ENCODE results near the gene PCID2. TPM values are rescaled to one million over a fixed set of nuclear protein-coding genes. Genes with fewer than 3 reads are reported as not detected.

PCID2 gene
- total and polyA plus RNA-seq, 2 of the 13 experiments (the other 11 are each of a cell fraction or from before 2014, with no cell fraction given) = 65.0 to 111 TPM

DNA sequence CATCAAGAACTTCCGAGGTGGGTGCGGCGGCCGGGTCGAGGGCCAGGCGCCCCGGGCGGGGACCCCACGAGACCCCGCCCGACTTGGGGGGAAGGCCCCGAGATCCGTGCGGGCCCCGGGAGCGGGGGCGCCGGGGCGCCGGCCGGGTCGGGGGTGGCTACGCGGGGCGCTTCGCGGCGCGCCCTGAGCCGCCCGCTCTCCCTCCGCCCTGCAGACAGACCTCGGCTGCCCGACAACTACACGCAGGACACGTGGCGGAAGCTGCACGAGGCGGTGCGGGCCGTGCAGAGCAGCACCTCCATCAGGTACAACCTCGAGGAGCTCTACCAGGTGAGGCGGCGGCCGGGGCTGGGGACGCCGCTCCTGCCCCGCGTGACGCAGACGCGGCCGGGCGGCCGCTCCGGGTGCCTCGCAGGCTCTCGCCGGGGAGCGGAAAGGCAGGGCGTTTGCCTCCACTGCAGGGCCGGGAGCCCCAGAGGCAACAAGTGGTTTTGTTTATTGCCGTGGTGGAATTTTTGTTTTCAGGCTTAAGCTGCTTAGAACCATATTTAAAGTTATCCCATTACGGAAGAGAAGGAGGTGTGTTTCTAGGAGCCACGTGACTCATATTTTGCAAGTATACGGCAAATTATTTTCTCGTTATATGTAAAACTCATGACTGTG is 1.4 kb upstream of the PCID2 start (continued):
- TF ChIP-seq ZBTB44 (CRISPR knock-in tag; IDR thresholded peaks at IDR 0.05) (0 out of 2 replicates have a peak, but pooled peaks have one; percentile 70), MXI1 (IDR thresholded peaks at IDR 0.05; ENCODE audit: borderline replicate concordance, low read depth, low read length) (peak; percentile 74), PAF1 (CRISPR knock-in tag; IDR thresholded peaks at IDR 0.05) (no peak), ZKSCAN5 (CRISPR knock-in tag; IDR thresholded peaks at IDR 0.05) (no peak), MAFK (conservative IDR thresholded peaks at IDR 0.05 in 1 of 2, IDR thresholded peaks at IDR 0.05 in 1 of 2; ENCODE audit: low read length in 2 of 2) (no peak), CTCF (CRISPR knock-in tag; IDR thresholded peaks at IDR 0.05) (peak; percentile 25; the same call in 1 of the 2 replicates), ZNF672 (CRISPR knock-in tag; IDR thresholded peaks at IDR 0.05) (0 out of 2 replicates have a peak, but pooled peaks have one; percentile 87), NFKB2 (CRISPR knock-in tag; IDR thresholded peaks at IDR 0.05; ENCODE audit: borderline replicate concordance) (peak; percentile 91), KDM1A (CRISPR knock-in tag; IDR thresholded peaks at IDR 0.05) (0 out of 2 replicates have a peak, but pooled peaks have one; percentile 18), SP1 (IDR thresholded peaks at IDR 0.05) (no peak), SP1 (CRISPR knock-in tag; IDR thresholded peaks at IDR 0.05) (no peak), TSC22D2 (CRISPR knock-in tag; IDR thresholded peaks at IDR 0.05; ENCODE audit: borderline replicate concordance) (0 out of 2 replicates have a peak, but pooled peaks have one; percentile 74), ZNF280B (CRISPR knock-in tag; IDR thresholded peaks at IDR 0.05; ENCODE audit: borderline replicate concordance) (peak; percentile 81; the same call in 1 of the 2 replicates), MTF1 (CRISPR knock-in tag; IDR thresholded peaks at IDR 0.05) (peak; percentile 70; the same call in 1 of the 2 replicates), ARHGAP35 (CRISPR knock-in tag; IDR thresholded peaks at IDR 0.05; ENCODE audit: borderline replicate concordance) (peak; percentile 88), AHR (CRISPR knock-in tag; IDR thresholded peaks at IDR 0.05) (0 out of 2 replicates have a peak, but pooled peaks have one; percentile 66), ZNF530 (CRISPR knock-in tag; IDR thresholded peaks at IDR 0.05; ENCODE audit: low read depth) (no peak), PAX8 (CRISPR knock-in tag; IDR thresholded peaks at IDR 0.05; ENCODE audit: borderline replicate concordance) (0 out of 2 replicates have a peak, but pooled peaks have one; percentile 12), FOXM1 (CRISPR knock-in tag; IDR thresholded peaks at IDR 0.05) (0 out of 2 replicates have a peak, but pooled peaks have one; percentile 35), SNAI1 (CRISPR knock-in tag; IDR thresholded peaks at IDR 0.05; ENCODE audit: borderline replicate concordance) (no peak), ATF7-NPFF (CRISPR knock-in tag; IDR thresholded peaks at IDR 0.05; ENCODE audit: low read depth) (peak; percentile 93)
- TF ChIP-seq, protein P1, sequence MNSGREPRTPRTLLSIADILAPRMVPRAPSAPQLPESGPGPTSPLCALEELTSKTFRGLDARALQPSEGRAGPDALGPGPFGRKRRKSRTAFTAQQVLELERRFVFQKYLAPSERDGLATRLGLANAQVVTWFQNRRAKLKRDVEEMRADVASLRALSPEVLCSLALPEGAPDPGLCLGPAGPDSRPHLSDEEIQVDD (CRISPR knock-in tag; IDR thresholded peaks at IDR 0.05; ENCODE audit: borderline replicate concordance) = peak; percentile 83; the same call in 1 of the 2 replicates
- TF ChIP-seq, protein P2, sequence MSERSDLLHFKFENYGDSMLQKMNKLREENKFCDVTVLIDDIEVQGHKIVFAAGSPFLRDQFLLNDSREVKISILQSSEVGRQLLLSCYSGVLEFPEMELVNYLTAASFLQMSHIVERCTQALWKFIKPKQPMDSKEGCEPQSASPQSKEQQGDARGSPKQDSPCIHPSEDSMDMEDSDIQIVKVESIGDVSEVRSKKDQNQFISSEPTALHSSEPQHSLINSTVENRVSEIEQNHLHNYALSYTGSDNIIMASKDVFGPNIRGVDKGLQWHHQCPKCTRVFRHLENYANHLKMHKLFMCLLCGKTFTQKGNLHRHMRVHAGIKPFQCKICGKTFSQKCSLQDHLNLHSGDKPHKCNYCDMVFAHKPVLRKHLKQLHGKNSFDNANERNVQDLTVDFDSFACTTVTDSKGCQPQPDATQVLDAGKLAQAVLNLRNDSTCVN (CRISPR knock-in tag; IDR thresholded peaks at IDR 0.05; ENCODE audit: borderline replicate concordance) = peak; percentile 63; the same call in 1 of the 2 replicates

All from HepG2 (cell line).